ENCODE results near the gene NCSTN. TPM values are rescaled to one million over a fixed set of nuclear protein-coding genes. Genes with fewer than 3 reads are reported as not detected.

NCSTN gene
- total and polyA plus RNA-seq, 2 experiments from 2014 or later: 90.3 to 120 TPM

- peaks cover 26% of the 10 kb centered on the region for H3K4me1 ChIP-seq (ENCODE audit: insufficient read depth)
- no peaks in the 10 kb centered on the region for H3K36me3 ChIP-seq (replicated peaks; ENCODE audit: insufficient read depth, low read depth)
- no peaks in the 10 kb centered on the region for H3K9me3 ChIP-seq (ENCODE audit: low read depth)
- DNase-seq (ENCODE audit: low spot score): no peak
- no peak overlapping the region for H3K4me3 ChIP-seq
- no peaks in the 10 kb centered on the region for H3K9me2 ChIP-seq (replicated peaks; ENCODE audit: insufficient read depth)
- H3K27me3 ChIP-seq: no peaks in the 10 kb centered on the region
- H3K4me2 ChIP-seq: no peak overlapping the region
- 74% methylated on average over 11 of the region's 12 CpGs for WGBS (ENCODE audit: low lambda C conversion rate, missing lambda C conversion rate)
- no peak overlapping the region for H2AFZ ChIP-seq
- TF ChIP-seq EZH2phosphoT487 (IDR thresholded peaks at IDR 0.05; ENCODE audit: low read depth, severe bottlenecking, unreplicated experiment) (no peak), EZH2 (IDR thresholded peaks at IDR 0.05; ENCODE audit: borderline replicate concordance) (no peak), CTCF (IDR thresholded peaks at IDR 0.05; ENCODE audit: poor library complexity) (no peak)
- no peaks in the 10 kb centered on the region for H4K20me1 ChIP-seq (ENCODE audit: insufficient read depth, poor library complexity, severe bottlenecking)
- no peak overlapping the region for H3K27ac ChIP-seq
- H3K79me2 ChIP-seq: peaks cover 84% of the 10 kb centered on the region
These were observed 64.9 kb downstream of the NCSTN start for GRCh38 chr1:160407839-160408801.

Small RNAs within 50 kb of the gene (small RNA-seq; reads per million reads assigned to genes)
- gene RF00019 (not detected), gene RNU4-42P (not detected)

Other genes starting within 250 kb of the NCSTN start
- 26.0 and 36.8 TPM in 2 replicates for gene IGSF8, start 244.8 kb upstream of the NCSTN start, total RNA-seq
- 39.3 and 54.1 TPM in 2 replicates for gene IGSF8, start 244.8 kb upstream of the NCSTN start, polyA plus RNA-seq
- 2.9 and 4.7 TPM in 2 replicates for gene ATP1A2, start 227.6 kb upstream of the NCSTN start, total RNA-seq
- gene ATP1A2, start 227.6 kb upstream of the NCSTN start, polyA plus RNA-seq: 0.80 and 1.5 TPM in 2 replicates
- gene ATP1A4, start 191.8 kb upstream of the NCSTN start, total RNA-seq: 0.68 and 4.4 TPM in 2 replicates
- gene ATP1A4, start 191.8 kb upstream of the NCSTN start, polyA plus RNA-seq: 0.45 and 2.2 TPM in 2 replicates
- gene CASQ1, start 152.8 kb upstream of the NCSTN start, total RNA-seq: 0.72 TPM in 1 of 2 replicates, not detected in the other
- 0.51 and 0.57 TPM in 2 replicates for gene CASQ1, start 152.8 kb upstream of the NCSTN start, polyA plus RNA-seq
- gene PEA15, start 138.0 kb upstream of the NCSTN start, total RNA-seq: 61.1 and 82.3 TPM in 2 replicates
- 59.5 and 62.0 TPM in 2 replicates for gene PEA15, start 138.0 kb upstream of the NCSTN start, polyA plus RNA-seq
- gene DCAF8, start 80.8 kb upstream of the NCSTN start, total RNA-seq: 85.8 and 110 TPM in 2 replicates
- gene DCAF8, start 80.8 kb upstream of the NCSTN start, polyA plus RNA-seq: 95.1 and 113 TPM in 2 replicates
- gene PEX19, start 58.2 kb upstream of the NCSTN start, total RNA-seq: 60.3 and 74.4 TPM in 2 replicates
- 37.7 and 39.3 TPM in 2 replicates for gene PEX19, start 58.2 kb upstream of the NCSTN start, polyA plus RNA-seq
- 149 and 151 TPM in 2 replicates for gene COPA, start 133 bp upstream of the NCSTN start, total RNA-seq
- gene COPA, start 133 bp upstream of the NCSTN start, polyA plus RNA-seq: 138 and 141 TPM in 2 replicates
- gene NHLH1, start 23.7 kb downstream of the NCSTN start, total RNA-seq: 0.13 TPM in 1 of 2 replicates, not detected in the other
- gene NHLH1, start 23.7 kb downstream of the NCSTN start, polyA plus RNA-seq: not detected in 2 replicates
- 9.7 and 10.9 TPM in 2 replicates for gene VANGL2, start 57.2 kb downstream of the NCSTN start, total RNA-seq
- 8.2 and 8.9 TPM in 2 replicates for gene VANGL2, start 57.2 kb downstream of the NCSTN start, polyA plus RNA-seq
- gene SLAMF6, start 179.9 kb downstream of the NCSTN start, total RNA-seq: not detected in 2 replicates
- not detected in 2 replicates for gene SLAMF6, start 179.9 kb downstream of the NCSTN start, polyA plus RNA-seq
- 0.23 and 0.60 TPM in 2 replicates for gene CD84, start 236.1 kb downstream of the NCSTN start, total RNA-seq
- gene CD84, start 236.1 kb downstream of the NCSTN start, polyA plus RNA-seq: 0.74 TPM in 1 of 2 replicates, not detected in the other

Measured in hepatocyte (in vitro differentiated cells).